Thoracic aorta (tissue), 2 donors: ENCODE measurements around the gene SYNM. TPM values are rescaled to one million over a fixed set of nuclear protein-coding genes. Genes with fewer than 3 reads are reported as not detected.

Experiments
- ATAC-seq: fragments of 150-250 bp; one replicate; pipeline ENCODE4 v1.8.0; 2017; ENCODE audit warnings: low read depth; ENCODE audit not compliant: insufficient number of reproducible peaks, low FRiP score
- DNase-seq: peaks from one replicate; pipeline ENCODE4 v3.0.0-alpha.2; 2020; ENCODE audit warnings: low spot score
- H3K27ac ChIP-seq, 2 donors: fragments of 200-600 bp; sonication (generic); 1 replicate in 1 of 2; 2 replicates in 1 of 2; pipeline ENCODE4 v1.5.1; 2016; ENCODE audit warnings: mild to moderate bottlenecking in 2 of 2, moderate library complexity in 2 of 2
- H3K27me3 ChIP-seq: fragments of 200-600 bp; sonication (generic); replicated peaks from 2 replicates; pipeline ENCODE4 v1.6.0; 2016; ENCODE audit warnings: mild to moderate bottlenecking; ENCODE audit not compliant: insufficient read depth
- H3K36me3 ChIP-seq: fragments of 200-600 bp; sonication (generic); one replicate; pipeline ENCODE4 v1.5.1; 2016
- H3K4me1 ChIP-seq, 2 donors: fragments of 200-600 bp; sonication (generic); 1 replicate in 1 of 2; 2 replicates in 1 of 2; pipeline versions ENCODE4 v1.5.1 to v1.6.0; 2016; ENCODE audit warnings: low read depth in 2 of 2, mild to moderate bottlenecking in 1 of 2; ENCODE audit not compliant: control insufficient read depth in 1 of 2
- H3K4me3 ChIP-seq: fragments of 200-600 bp; sonication (generic); 2 replicates; pipeline ENCODE4 v1.5.1; 2016; ENCODE audit warnings: mild to moderate bottlenecking
- H3K9me3 ChIP-seq: fragments of 200-600 bp; sonication (generic); 2 replicates; pipeline ENCODE4 v1.5.1; 2016
- total RNA-seq, 2 donors: library from RNA; depleted of rRNA; stranded (reverse); fragments of >200 nt; gene quantifications; one replicate each; pipeline versions ENCODE4 v1.1.0 to v1.2.3, GENCODE V29; 2016
- TF ChIP-seq, protein P1 (sequence below): fragments of 200-600 bp; sonication (generic); IDR thresholded peaks from one replicate; pipeline ENCODE4 v1.5.1; 2019; ENCODE audit warnings: antibody characterized with exemption

SYNM gene
- total RNA-seq, 2 donors from 2014 or later = 60.9 to 102 TPM

DNA sequence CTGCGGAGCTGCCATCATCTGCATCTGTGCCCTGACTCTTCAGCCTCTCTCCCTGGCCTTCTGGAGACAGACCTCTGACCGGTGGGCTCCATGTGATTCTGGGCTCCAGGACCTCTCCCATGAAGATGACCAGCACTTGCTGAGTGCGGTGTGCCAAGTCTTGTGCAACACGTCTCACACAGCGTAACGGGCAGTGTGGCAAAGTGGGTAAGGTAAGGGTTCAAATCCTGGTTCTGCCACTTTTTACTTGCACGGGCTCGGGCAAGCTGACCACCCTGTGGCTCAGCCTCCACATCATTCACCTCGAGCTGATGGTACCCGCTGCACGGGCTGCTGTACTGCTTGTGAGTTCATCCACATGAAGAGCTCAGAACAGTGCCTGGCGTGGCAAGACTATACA is 6.5 kb upstream of the SYNM start:
- Histone ChIP-seq H3K4me1 (peaks cover 4 to 22% of the 10 kb centered on the region in 2 donors), H3K27ac (no peak overlapping the region), H3K4me3 (no peak overlapping the region), H3K9me3 (no peaks in the 10 kb centered on the region), H3K27me3 (no peaks in the 10 kb centered on the region), H3K36me3 (no peaks in the 10 kb centered on the region)
- ATAC-seq = no peak
- TF ChIP-seq, protein P1, sequence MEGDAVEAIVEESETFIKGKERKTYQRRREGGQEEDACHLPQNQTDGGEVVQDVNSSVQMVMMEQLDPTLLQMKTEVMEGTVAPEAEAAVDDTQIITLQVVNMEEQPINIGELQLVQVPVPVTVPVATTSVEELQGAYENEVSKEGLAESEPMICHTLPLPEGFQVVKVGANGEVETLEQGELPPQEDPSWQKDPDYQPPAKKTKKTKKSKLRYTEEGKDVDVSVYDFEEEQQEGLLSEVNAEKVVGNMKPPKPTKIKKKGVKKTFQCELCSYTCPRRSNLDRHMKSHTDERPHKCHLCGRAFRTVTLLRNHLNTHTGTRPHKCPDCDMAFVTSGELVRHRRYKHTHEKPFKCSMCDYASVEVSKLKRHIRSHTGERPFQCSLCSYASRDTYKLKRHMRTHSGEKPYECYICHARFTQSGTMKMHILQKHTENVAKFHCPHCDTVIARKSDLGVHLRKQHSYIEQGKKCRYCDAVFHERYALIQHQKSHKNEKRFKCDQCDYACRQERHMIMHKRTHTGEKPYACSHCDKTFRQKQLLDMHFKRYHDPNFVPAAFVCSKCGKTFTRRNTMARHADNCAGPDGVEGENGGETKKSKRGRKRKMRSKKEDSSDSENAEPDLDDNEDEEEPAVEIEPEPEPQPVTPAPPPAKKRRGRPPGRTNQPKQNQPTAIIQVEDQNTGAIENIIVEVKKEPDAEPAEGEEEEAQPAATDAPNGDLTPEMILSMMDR = no peak
- DNase-seq = no peak

DNA sequence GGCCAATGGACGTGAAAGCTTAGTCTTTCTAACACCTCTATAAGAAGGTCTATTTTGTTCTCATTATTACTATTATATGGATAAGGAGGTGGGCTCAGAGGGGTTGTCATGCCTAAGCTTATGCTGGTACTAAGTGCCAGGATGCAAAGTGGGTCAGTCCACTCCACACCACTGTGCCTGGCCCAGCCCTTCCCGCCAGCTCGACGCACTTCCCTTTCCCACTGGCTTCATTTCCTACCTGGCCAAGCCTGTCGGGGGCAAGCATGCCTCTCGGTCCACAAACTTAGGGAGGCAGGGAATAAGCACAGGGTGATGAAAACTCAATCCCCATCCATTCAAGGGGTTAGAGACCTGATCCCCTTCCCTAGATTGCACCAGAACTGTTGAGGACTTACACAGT is 5.9 kb upstream of the SYNM start:
- no peak for DNase-seq
- H3K27me3 ChIP-seq = no peaks in the 10 kb centered on the region
- H3K27ac ChIP-seq = no peak overlapping the region
- H3K36me3 ChIP-seq = no peaks in the 10 kb centered on the region
- ATAC-seq = no peak
- H3K4me3 ChIP-seq = no peak overlapping the region
- peaks cover 4 to 22% of the 10 kb centered on the region in 2 donors for H3K4me1 ChIP-seq
- TF ChIP-seq, protein P1 = no peak
- no peaks in the 10 kb centered on the region for H3K9me3 ChIP-seq

DNA sequence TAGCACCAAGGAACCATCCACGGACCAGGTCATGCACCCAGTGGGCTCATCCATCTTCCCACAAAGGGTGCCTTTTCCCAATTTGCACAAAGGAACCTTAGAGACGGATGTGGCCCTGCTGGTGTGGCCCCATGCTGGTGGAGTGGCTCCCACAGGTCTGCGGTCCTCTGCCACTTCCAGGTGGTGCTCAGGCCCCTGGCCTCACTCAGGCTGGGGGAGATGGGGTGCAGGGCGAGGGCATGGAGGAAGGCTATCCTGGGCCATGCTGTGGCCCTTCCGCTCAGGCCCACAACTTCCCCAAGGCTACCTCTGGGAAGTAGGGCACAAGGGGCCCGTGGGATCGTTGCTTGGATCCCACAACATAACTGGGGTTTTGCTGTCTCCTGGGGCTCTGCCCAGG is 5.2 kb upstream of the SYNM start:
- DNase-seq (no peak), ATAC-seq (no peak)
- TF ChIP-seq, protein P1 = no peak
- Histone ChIP-seq H3K9me3 (no peaks in the 10 kb centered on the region), H3K4me3 (no peak overlapping the region), H3K4me1 (peaks cover 4 to 22% of the 10 kb centered on the region in 2 donors), H3K36me3 (no peaks in the 10 kb centered on the region), H3K27ac (no peak overlapping the region), H3K27me3 (no peaks in the 10 kb centered on the region)

DNA sequence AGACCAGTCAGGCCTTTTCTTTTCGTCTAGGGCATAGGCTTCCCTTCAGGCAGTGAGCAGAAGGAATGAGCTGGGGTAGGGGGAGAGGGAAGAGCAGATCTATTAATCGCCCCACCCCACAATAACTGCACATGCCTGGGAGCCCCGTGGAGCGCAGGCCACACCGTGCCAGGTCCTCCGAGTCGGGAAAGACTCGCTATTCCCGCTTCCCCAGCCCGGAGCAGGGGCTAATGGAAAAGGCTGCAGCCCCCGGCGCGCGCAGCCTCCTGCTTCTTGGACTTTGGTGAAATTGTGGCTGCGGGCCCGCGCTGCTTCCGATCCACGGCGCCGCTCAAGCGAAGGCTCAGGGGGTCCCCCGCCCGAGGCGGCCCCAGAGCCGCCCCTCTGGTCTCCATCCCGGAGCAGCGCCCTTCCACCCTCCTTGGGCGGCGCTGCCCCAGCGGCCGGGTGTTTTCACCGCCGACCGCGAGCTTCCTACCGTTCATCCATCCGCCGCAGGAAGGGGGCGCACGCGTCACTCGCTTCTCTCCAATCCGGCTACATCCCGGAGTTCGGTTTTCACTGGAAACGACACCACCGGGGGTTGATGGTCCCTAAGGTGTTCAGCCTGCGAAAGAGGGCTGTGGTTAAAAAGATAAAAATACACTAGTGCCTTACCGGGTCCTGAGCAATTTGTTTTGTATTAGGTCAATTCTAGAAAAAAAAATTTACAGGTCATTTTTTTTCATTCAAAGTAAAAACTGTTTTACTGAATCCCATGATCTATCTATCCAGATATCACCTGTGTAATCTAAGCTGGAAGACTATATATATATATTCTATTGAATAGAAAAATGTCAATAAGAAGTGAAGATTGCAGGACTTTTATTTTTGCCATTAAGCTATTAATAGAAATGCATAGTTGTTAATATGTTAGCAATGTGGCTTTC is 4.4 kb upstream of the SYNM start:
- no peak for ATAC-seq
- H3K4me3 ChIP-seq = peak overlapping the region; percentile 71
- H3K4me1 ChIP-seq = peaks cover 4 to 22% of the 10 kb centered on the region in 2 donors
- H3K9me3 ChIP-seq = no peaks in the 10 kb centered on the region
- no peak overlapping the region for H3K27ac ChIP-seq
- no peak for DNase-seq
- H3K36me3 ChIP-seq = no peaks in the 10 kb centered on the region
- TF ChIP-seq, protein P1 = peak; percentile 78
- no peaks in the 10 kb centered on the region for H3K27me3 ChIP-seq

DNA sequence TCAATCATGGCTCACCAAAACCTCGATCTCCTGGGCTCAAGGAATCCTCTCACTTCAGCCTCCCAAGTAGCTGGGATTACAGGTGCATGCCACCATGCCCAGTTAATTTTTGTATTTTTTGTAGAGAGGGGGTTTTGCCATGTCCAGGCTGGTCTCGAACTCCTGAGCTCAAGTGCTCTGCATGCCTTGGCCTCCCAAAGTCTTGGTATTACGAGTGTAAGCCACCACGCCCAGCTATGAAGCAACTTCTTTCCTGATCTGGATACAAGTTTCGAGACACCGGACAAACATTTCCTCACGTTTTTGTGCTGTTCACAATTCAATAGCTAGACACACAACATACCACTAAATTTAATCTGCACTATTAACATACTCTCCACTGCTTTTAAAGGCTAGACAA is 3.4 kb upstream of the SYNM start:
- Histone ChIP-seq H3K27ac (no peak overlapping the region), H3K27me3 (no peaks in the 10 kb centered on the region), H3K36me3 (no peaks in the 10 kb centered on the region), H3K9me3 (no peaks in the 10 kb centered on the region), H3K4me3 (no peak overlapping the region), H3K4me1 (peaks cover 4 to 24% of the 10 kb centered on the region in 2 donors)
- no peak for ATAC-seq
- TF ChIP-seq, protein P1 = no peak
- no peak for DNase-seq
